Measurements from ENCODE around the gene ZNF611.
A peak's percentile ranks its signal among the peaks of the same experiment; 100 is the strongest.

The ZNF611 gene

DNA sequence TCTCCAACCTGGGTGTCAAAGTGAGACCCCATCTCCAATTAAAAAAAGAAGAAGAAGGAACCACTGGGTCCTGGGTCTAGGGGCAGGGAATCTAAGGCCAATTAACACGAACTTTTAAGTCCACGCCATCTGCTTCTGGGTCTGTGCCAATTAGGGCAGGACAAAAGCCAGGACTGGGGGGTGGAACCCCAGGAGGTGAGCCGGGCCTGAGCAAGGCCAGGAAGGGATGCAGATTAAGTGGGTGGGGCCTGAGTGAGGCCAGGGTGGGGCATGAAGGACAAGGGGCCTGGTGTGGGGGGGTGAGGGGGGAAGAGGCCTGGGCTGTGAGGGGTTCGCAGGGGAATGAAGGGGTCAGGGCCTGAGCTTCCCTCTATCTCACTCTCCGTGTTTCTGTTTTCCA lies 70.4 kb downstream of the ZNF611 start:
- ATAC-seq (replicated peaks) = no peak
- H3K4me1 Mint-ChIP-seq (ENCODE audit: low read depth in 2 of 2) = peaks cover 4 to 5% of the 10 kb centered on the region in 2 donors
- DNase-seq = no peak
- H3K27ac Mint-ChIP-seq = peak overlapping the region in 1 of 2 donors; percentile 32
- peaks cover 6% of the 10 kb centered on the region for H3K36me3 Mint-ChIP-seq (ENCODE audit: insufficient read depth)
- no peak overlapping the region for H3K4me3 Mint-ChIP-seq
- H3K27me3 Mint-ChIP-seq = no peaks in the 10 kb centered on the region
- no peaks in the 10 kb centered on the region for H3K9me3 Mint-ChIP-seq

DNA sequence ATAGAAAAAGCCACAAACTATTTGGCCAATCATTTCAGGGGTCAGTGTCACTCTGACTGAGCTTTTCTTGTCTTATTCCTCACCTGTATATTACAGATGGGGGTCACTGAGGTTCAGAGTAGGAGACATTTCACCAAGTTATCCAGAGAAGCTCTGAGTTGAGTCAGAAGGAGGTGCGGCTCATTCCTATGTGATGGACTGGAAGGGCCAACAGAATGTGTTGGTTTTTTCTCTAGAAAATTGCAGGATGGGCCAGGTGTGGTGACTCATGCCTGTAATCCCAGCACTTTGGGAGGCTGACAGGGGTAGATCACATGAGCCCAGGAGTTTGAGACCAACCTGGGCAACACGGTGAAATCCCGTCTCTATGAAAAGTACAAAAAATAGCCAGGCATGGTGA lies 72.2 kb downstream of the ZNF611 start:
- no peaks in the 10 kb centered on the region for H3K9me3 Mint-ChIP-seq
- H3K27ac Mint-ChIP-seq = no peak overlapping the region
- no peak for ATAC-seq (replicated peaks)
- H3K27me3 Mint-ChIP-seq = no peaks in the 10 kb centered on the region
- DNase-seq = no peak
- peaks cover 4 to 5% of the 10 kb centered on the region in 2 donors for H3K4me1 Mint-ChIP-seq (ENCODE audit: low read depth in 2 of 2)
- peaks cover 14% of the 10 kb centered on the region for H3K36me3 Mint-ChIP-seq (ENCODE audit: insufficient read depth)
- H3K4me3 Mint-ChIP-seq = no peak overlapping the region

GRCh38 chr19:52660981-52661380 lies 73.9 kb downstream of the ZNF611 start:
- DNase-seq = no peak
- H3K36me3 Mint-ChIP-seq (ENCODE audit: insufficient read depth) = peaks cover 18% of the 10 kb centered on the region

DNA sequence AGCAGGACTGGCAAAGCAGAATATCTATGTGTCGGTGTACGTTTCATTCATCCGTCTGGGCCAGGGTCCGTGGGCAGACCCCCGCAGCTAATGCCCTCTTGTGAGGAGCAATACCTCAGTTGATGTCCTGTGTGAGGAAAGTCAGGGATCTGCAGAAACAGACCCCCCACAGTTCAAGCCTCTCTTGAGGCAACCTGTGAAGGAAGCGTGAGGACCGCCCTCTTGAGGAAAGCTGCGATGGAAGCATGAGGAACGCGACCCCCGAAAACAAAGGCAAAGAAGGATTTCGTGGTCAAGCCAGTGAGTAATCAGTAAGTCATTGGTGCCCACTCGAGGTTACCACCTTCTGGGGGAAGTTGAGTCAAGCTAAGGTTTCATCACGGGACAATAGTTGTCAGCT lies 75.8 kb downstream of the ZNF611 start:
- no peaks in the 10 kb centered on the region for H3K9me3 Mint-ChIP-seq
- peaks cover 0 to 2% of the 10 kb centered on the region in 2 donors for H3K4me1 Mint-ChIP-seq (ENCODE audit: low read depth in 2 of 2)
- no peak overlapping the region for H3K4me3 Mint-ChIP-seq
- H3K36me3 Mint-ChIP-seq (ENCODE audit: insufficient read depth) = peaks cover 19% of the 10 kb centered on the region
- H3K27me3 Mint-ChIP-seq = no peaks in the 10 kb centered on the region
- no peak for DNase-seq
- ATAC-seq (replicated peaks) = no peak
- peak overlapping the region in 1 of 2 donors; percentile 49 for H3K27ac Mint-ChIP-seq

More at GRCh38 chr19:52660981-52661380, 73.9 kb downstream of the ZNF611 start:
- Mint-ChIP-seq H3K27ac (peak overlapping the region; percentile 53 to 81), H3K27me3 (no peaks in the 10 kb centered on the region), H3K9me3 (no peaks in the 10 kb centered on the region), H3K4me3 (no peak overlapping the region), H3K4me1 (ENCODE audit: low read depth in 2 of 2) (peaks cover 0 to 5% of the 10 kb centered on the region in 2 donors)
- ATAC-seq (replicated peaks) = no peak

DNA sequence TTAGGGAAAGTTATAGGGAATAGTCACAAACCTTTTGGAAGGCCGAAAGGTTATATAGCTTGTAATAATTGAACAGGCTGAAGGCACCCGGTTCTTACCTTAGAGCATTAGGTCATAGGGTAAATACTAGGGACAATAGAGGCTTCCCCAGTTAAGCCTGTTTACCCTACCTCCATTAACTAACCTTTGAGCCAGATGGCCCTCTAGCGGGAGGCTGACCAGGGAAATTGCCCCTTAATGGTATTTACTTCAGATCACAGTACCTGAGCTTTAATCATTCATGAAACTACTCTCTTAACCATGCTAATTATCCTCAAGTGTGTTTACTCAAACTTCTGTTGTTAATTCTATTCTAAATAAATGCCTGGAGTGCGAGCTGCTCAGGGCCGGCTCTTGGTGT lies 76.2 kb downstream of the ZNF611 start:
- no peak overlapping the region for H3K4me3 Mint-ChIP-seq

DNA sequence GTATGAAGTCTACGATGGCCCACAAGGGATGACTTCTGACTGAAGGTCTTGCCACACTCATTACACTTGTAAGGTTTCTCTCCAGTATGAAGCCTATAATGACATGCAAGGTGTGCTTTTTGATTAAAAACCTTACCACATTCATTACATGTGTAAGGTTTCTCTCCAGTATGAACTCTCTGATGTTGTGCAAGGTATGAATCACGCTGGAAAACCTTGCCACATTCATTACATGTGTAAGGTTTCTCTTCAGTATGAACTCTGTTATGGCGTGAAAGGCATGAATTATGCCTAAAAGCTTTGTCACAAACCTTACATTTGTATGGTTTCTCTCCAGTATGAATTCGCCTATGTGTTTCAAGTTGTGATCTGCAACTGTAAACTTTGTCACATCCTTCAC lies 81.7 kb downstream of the ZNF611 start:
- Mint-ChIP-seq H3K4me3 (no peak overlapping the region), H3K27me3 (no peaks in the 10 kb centered on the region), H3K36me3 (ENCODE audit: insufficient read depth) (peaks cover 15% of the 10 kb centered on the region), H3K27ac (no peak overlapping the region), H3K4me1 (ENCODE audit: low read depth in 2 of 2) (no peaks in the 10 kb centered on the region), H3K9me3 (peaks cover 0 to 2% of the 10 kb centered on the region in 2 donors)
- DNase-seq = no peak
- ATAC-seq (replicated peaks) = no peak

More for the DNA sequence above, 76.2 kb downstream of the ZNF611 start:
- no peak for DNase-seq
- no peaks in the 10 kb centered on the region for H3K27me3 Mint-ChIP-seq
- peaks cover 23% of the 10 kb centered on the region for H3K36me3 Mint-ChIP-seq (ENCODE audit: insufficient read depth)
- no peaks in the 10 kb centered on the region for H3K9me3 Mint-ChIP-seq
- H3K27ac Mint-ChIP-seq = peak overlapping the region in 1 of 2 donors; percentile 56
- H3K4me1 Mint-ChIP-seq (ENCODE audit: low read depth in 2 of 2) = peaks cover 0 to 2% of the 10 kb centered on the region in 2 donors
- no peak for ATAC-seq (replicated peaks)
